ENCODE data around the gene BCL2L1.

GRCh38 chr20:31669876-31670275 lies 52.8 kb downstream of the BCL2L1 start:
- TF ChIP-seq PATZ1 (CRISPR knock-in tag; IDR thresholded peaks at IDR 0.05; ENCODE audit: borderline replicate concordance) (no peak), OSR1 (CRISPR knock-in tag; IDR thresholded peaks at IDR 0.05) (no peak), TSHZ2 (CRISPR knock-in tag; IDR thresholded peaks at IDR 0.05) (no peak), ARNTL (CRISPR knock-in tag; IDR thresholded peaks at IDR 0.05; ENCODE audit: borderline replicate concordance, low read depth) (no peak), CSDC2 (CRISPR knock-in tag; IDR thresholded peaks at IDR 0.05) (no peak), CREB5 (CRISPR knock-in tag; IDR thresholded peaks at IDR 0.05; ENCODE audit: low read depth) (no peak), ZC3H10 (CRISPR knock-in tag; IDR thresholded peaks at IDR 0.05) (no peak), GLIS3 (CRISPR knock-in tag; IDR thresholded peaks at IDR 0.05) (no peak), ZNF8 (CRISPR knock-in tag; IDR thresholded peaks at IDR 0.05) (no peak), TCF4 (CRISPR knock-in tag; IDR thresholded peaks at IDR 0.05; ENCODE audit: borderline replicate concordance) (no peak)

Measured in SK-N-SH treated with all-trans-retinoic acid at 6 μM for 48 hours (cell line).